Ecto neural progenitor cell (in vitro differentiated cells): ENCODE measurements around the gene KRTAP17-1.
"Not testable (repeated sequence)": the region's sequence is repeated elsewhere in the genome, so short reads cannot be mapped to it uniquely, and the experiment has no call there.

ENCODE experiments used
- DNase-seq: peaks from one replicate; pipeline ENCODE4 v3.0.0-alpha.2; 2018; ENCODE audit warnings: low spot score

Gene KRTAP17-1

DNA sequence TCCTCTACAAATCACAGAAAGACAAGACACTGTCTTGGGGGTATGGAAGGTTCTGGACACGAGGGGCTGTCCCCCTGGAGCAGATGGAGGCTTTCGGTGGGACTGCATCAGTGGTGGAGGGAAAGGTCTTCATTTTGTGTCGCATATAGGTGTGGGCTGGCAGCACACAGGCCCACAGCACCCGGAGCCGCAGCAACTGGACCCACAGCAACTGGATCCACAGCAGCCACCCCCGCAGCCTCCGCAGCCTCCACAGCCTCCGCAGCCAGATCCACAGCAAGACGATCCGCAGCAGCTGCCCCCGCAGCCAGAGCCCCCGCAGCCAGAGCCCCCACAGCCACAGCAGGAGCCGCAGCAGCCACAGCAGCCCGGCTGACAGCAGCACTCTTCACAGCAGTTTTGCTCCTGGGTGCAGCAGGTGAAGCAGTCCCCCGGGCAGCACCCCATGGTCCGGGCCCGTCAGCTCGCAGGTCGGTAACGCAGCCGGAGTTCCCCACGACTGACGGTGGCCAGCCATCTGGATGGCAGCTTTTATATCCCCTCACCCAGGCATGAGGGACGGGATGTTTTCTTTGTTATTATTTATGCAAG lies at the start of gene KRTAP17-1:
Gene KRTAP17-1 (minus strand): TSS at position 507 of the 591 bp plus-strand sequence. CDS start 60 bp downstream, at position 447.
- no peak for DNase-seq

DNA sequence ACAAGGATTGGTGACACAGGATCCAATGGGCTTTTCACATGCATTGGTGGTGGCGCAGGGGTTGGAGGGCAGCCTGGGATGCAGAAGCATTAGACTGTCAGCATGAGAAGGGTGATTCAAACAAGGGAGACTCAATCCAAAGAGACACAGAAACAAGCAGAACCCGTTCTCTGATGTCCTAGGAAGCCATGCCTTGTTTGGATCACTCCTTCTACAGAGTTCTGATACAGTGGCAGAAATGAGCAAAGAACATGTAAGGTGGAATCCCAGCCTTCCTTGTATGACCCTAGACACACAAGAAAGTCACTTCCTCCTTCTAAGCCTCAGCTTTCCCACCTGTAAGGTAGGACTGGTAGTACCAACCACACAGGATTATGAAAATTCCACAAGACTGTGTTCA lies 48.4 kb upstream of the KRTAP17-1 start:
- no peak for DNase-seq

- DNase-seq = no peak
Measured at GRCh38 chr17:41360296-41360995, 44.9 kb upstream of the KRTAP17-1 start.

DNA sequence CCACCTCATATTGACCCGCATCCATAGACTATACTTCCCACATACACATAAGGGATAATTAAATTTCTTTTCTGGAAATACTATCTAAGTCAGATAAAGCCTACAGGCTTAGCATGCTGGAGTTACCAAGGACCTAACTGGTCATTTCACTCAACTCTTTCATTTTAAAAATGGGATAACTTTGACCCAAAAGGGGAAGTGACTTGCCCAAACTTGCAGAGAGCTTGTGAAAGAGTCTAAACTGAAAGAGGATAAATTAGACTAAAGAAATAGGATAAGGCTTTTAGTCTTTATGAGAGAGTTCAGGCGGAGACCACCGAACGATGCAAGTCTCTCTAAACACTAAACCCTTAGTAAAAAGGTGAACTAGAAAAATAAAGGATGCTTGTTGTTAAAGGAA lies 39.0 kb upstream of the KRTAP17-1 start:
- DNase-seq = no peak

GRCh38 chr17:41352597-41353366 lies 37.3 kb upstream of the KRTAP17-1 start:
- DNase-seq = no peak

GRCh38 chr17:41351177-41351576 lies 35.7 kb upstream of the KRTAP17-1 start:
- DNase-seq = no peak

- DNase-seq = not testable (repeated sequence)
Measured at GRCh38 chr17:41350381-41350878, 34.9 kb upstream of the KRTAP17-1 start, which contains the start of gene KRT33A. KRT33A (minus strand) TSS chr17:41350828; CDS start chr17:41350767, 61 bp downstream.

- DNase-seq = no peak
Measured at GRCh38 chr17:41347869-41348760, 32.6 kb upstream of the KRTAP17-1 start.

DNA sequence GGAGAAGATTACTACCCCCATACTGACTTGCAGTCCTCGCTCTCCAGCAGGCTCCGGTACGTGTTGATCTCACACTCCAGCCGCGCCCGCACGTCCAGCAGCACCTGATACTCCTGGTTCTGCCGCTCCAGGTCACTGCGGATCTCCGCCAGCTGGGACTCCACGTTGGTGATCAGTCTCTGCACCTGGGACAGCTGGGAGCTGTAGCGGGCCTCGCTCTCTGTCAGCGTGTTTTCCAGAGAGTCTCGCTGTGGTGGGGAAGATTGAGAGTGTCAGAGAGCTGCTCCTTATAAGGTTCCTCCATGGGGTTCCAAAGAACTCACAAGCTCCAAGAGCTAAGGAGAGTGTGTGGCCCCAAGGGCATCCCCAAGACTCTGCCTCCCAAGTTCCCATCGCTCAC lies 30.9 kb upstream of the KRTAP17-1 start:
- DNase-seq = not testable (repeated sequence)

DNA sequence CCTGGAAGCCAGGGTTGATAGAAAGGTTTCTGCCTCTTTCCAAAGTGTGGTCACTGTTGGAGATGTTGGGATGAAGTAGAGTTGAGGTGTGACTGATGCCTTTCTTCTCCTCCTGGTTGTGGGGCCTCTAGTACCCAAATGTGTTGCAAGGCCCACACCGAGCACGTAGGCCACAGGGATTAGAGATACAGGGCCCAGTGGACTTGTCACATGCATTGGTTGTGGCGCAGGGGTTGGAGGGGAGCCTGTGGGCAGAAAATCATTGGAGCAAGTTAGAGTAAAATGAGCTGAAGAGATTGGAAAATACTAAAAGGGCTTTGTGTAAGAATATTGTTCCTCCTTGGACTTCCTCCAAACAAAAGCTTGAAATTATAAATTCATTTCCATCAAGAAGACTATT lies 30.5 kb upstream of the KRTAP17-1 start:
- DNase-seq = no peak

DNA sequence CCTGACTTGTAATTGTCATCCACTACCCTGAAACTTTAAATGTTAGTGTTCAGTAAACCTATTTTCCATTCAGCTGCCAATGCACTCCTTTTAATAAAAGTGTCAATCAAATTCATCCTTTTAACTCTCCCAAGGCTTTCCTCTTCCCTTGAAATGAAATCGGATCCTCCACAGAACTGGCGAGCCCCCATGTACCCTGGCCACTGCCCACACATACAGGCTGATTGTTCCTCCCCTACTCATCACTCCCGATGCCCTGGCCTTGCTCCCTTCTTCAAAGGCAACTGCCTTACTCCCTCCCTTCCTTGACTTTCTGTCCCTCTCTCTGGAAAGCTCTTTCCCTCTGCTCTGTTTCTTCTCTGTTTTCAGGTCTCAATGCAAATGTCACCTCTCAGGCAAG lies 27.5 kb upstream of the KRTAP17-1 start:
- no peak for DNase-seq

GRCh38 chr17:41340934-41341861 lies 25.7 kb upstream of the KRTAP17-1 start:
- no peak for DNase-seq

DNA sequence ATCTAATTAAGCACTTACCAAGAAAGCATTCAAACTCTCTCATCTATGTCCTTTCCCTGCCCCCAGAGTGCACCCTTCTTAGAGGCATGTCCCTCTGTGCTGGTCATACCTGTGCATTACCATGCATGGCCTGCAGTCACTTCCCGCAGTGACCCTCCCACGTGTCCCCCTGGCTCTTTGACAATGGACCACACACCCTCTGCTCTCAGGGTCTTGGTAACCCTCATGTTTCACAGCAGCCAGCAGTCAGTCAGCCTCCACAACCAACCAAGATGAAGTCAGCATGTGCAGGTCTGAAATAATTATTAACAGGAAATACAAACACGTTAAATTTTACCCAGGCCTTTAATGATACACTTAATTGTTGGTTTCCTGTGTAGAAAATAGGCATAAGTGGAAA lies 25.0 kb upstream of the KRTAP17-1 start:
- DNase-seq = no peak

DNA sequence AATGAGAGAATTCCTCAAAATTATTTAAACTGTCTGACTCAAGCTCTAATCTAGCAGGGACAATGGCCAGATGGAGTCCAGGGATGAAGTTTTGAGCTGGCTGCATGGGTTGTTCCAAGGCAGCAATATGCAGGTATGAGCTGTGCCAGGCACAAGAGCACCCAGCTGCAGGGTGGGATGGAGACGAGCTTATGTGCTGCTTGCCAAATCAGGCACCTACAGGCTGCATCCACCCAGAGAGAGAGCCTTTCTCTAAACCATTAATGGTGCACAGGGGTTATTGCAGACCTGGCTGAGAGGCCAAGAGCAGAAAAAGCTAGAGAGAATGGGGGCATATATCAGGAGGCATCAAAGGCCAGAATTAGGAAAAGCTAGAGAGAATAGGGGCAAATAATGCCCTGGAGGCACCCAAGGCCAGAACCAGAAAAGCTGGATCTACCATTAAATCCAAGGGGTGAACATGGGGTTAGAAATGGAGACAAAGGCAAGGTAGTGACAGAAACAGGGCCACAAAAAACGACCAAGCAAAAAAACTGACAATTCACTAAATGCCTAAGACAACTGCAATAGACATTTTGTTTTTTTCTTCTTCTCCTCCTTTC lies 24.2 kb upstream of the KRTAP17-1 start:
- no peak for DNase-seq

DNA sequence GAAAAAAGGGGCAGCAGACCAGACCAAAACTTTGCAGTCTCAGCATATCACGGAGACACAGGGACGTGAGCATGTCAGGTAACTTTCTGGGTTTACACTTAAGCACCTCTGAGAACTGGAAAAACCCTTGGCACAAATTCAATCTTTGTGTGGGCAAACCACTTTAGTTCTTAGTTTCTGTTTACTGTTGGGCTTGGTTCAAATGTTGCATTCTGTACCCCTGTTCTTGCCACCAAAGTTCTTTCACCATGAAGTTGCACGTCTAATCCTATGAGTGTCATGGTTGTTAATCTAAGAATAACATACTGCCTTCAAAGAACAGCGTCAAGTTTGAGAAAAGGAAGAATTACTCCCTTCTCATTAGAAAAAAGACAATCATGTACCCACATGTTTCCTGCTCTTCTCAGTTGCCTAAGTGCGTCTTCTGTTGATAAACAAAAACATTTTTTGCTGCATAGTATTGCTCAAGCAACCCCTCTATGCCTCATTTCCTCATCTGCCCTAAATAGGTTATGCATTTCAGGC lies 23.5 kb upstream of the KRTAP17-1 start:
- DNase-seq = no peak

DNA sequence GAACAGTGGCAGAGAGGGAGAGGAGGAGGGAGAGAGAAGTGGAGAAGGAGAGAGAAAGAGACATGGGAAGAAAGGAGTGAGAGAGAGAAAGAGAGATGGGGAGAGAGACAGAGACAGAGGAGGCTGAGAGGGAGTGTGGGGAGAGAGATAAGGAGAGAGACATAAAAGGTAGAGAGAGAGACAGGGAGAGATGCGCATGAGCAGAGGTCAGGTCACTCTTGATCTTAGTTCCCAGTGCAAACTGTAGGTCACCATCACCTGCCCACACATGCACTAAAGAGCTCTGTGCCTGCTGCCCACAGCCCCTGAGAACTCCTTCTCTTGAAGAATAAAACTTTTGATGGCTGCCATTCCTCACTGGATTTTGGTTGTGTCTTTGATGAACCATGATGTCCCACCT lies 20.2 kb upstream of the KRTAP17-1 start:
- no peak for DNase-seq

GRCh38 chr17:41334385-41335305 lies 19.1 kb upstream of the KRTAP17-1 start:
- DNase-seq = no peak

GRCh38 chr17:41333836-41334235 lies 18.3 kb upstream of the KRTAP17-1 start:
- no peak for DNase-seq

- DNase-seq = no peak
Measured at GRCh38 chr17:41333098-41333497, 17.6 kb upstream of the KRTAP17-1 start.
